Right lobe of liver (tissue), 6 donors: ENCODE measurements around the gene APOL2. TPM values are rescaled to one million over a fixed set of nuclear protein-coding genes. Genes with fewer than 3 reads are reported as not detected.
"Not testable (repeated sequence)": the region's sequence is repeated elsewhere in the genome, so short reads cannot be mapped to it uniquely, and the experiment has no call there.

ENCODE experiments used
- ATAC-seq, 4 donors: fragments of 200-7000 bp; cut with Tn5 transposase; one replicate each; pipeline ENCODE4 v1.9.1; 2020; ENCODE audit warnings: mild to moderate bottlenecking in 4 of 4, moderate library complexity in 4 of 4
- DNase-seq, 3 donors: peaks; one replicate each; pipeline ENCODE4 v3.0.0-alpha.2; 2020
- H3K27ac ChIP-seq, 3 donors: fragments of 200-600 bp; one replicate each; pipeline ENCODE4 v1.8.0; 2022
- H3K27me3 ChIP-seq, 2 donors: fragments of 200-600 bp; one replicate each; pipeline ENCODE4 v1.8.0; 2022
- H3K36me3 ChIP-seq, 4 donors: fragments of 200-600 bp; sonication (generic) in 1 of 4; one replicate each; pipeline versions ENCODE4 v1.5.1 to v1.8.0; 2017 to 2022; ENCODE audit warnings: control low read depth in 1 of 4
- H3K4me1 ChIP-seq, 4 donors: fragments of 200-600 bp; sonication (generic) in 1 of 4; one replicate each; pipeline versions ENCODE4 v1.5.1 to v1.8.0; 2017 to 2022; ENCODE audit warnings: control low read depth in 1 of 4
- H3K4me3 ChIP-seq, 3 donors: fragments of 200-600 bp; one replicate each; pipeline ENCODE4 v1.8.0; 2022
- H3K9me3 ChIP-seq, 4 donors: fragments of 200-600 bp; sonication (generic) in 1 of 4; one replicate each; pipeline versions ENCODE4 v1.5.1 to v1.8.0; 2017 to 2022; ENCODE audit warnings: control low read depth in 1 of 4
- POLR2A ChIP-seq: fragments of 450-650 bp; IDR thresholded peaks from one replicate; pipeline ENCODE4 v1.6.1; 2017; ENCODE audit warnings: antibody characterized with exemption, mild to moderate bottlenecking
- WGBS: methylation state at CpG from one replicate; pipeline ENCODE4 v1.1.6; 2018; ENCODE audit warnings: low coverage, low lambda C conversion rate; ENCODE audit not compliant: insufficient coverage; ENCODE audit errors: missing lambda C conversion rate; 5-methylcytosine and 5-hydroxymethylcytosine counted together
- intact Hi-C, 2 donors: fragments of 100-400 bp; cut with DNase I; formaldehyde crosslinking; loops; one replicate each; pipeline versions ENCODE4 v1.11.2 to v1.14.1; 2022
- total RNA-seq, 6 experiments: library from RNA; depleted of rRNA in 2 of 6; stranded (reverse); fragments of >200 nt in 2 of 6; fragmentation: NEBNext Ultra II Directional in 3 of 6; extraction: Animal tissue kit (Norgen Biotek cat#: 25700) in 3 of 6; gene quantifications; one replicate each; pipeline versions ENCODE4 v1.1.0 to v1.2.4, GENCODE V29; 2016 to 2023
- TF ChIP-seq, protein P1 (sequence below), 4 donors: fragments of 200-600 bp in 3 of 4; fragments of 450-650 bp in 1 of 4; IDR thresholded peaks; one replicate each; pipeline versions ENCODE4 v1.5.1 to v1.8.0; 2016 to 2022; ENCODE audit warnings: antibody characterized with exemption in 4 of 4, mild to moderate bottlenecking in 2 of 4
- donor health status: DM: no; HTN: yes; CAD: no.
- donor health status: DM: no; HTN: no; CAD: no.
- donor health status: DM: no; HTN: no; CAD: no.
- donor health status: DM: no; HTN: yes; CAD: no.
- donor health status: DM: no; HTN: yes; CAD: no.

The APOL2 gene
- total RNA-seq, 6 experiments from 2014 or later: 40.8 to 121 (median 57.5) TPM

DNA sequence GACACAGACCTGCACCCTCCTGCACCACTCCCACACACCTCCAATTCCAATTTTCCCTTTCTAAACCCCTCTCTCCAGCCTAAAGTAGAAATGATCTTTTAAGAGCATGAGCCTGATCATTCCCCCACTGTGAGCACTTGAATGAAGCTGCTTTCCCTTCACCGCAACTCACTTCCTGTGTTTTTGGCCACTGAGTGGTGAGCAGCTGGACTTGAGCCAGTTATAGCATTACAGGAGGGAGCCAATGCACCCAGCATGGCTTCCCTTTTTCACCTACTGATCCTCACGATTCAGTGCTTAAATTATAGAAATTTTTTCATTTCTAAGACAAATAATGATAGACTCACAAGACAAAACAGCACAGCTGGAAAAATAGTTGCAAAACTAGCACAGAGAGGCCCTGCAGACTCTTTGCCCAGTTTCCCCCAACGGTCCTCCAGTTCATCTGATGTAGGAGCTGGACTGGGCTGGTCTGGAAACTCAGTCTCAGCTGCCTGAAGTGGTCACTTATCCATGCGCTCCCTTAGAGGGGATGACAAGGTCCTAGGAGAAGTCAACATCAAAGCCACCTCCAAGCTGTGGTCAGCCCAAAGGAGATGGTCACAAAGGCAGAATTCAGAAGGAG is 28.0 kb downstream of the APOL2 start:
- no peak overlapping the region for H3K4me3 ChIP-seq
- TF ChIP-seq, protein P1, sequence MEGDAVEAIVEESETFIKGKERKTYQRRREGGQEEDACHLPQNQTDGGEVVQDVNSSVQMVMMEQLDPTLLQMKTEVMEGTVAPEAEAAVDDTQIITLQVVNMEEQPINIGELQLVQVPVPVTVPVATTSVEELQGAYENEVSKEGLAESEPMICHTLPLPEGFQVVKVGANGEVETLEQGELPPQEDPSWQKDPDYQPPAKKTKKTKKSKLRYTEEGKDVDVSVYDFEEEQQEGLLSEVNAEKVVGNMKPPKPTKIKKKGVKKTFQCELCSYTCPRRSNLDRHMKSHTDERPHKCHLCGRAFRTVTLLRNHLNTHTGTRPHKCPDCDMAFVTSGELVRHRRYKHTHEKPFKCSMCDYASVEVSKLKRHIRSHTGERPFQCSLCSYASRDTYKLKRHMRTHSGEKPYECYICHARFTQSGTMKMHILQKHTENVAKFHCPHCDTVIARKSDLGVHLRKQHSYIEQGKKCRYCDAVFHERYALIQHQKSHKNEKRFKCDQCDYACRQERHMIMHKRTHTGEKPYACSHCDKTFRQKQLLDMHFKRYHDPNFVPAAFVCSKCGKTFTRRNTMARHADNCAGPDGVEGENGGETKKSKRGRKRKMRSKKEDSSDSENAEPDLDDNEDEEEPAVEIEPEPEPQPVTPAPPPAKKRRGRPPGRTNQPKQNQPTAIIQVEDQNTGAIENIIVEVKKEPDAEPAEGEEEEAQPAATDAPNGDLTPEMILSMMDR (IDR thresholded peaks at IDR 0.05): no peak
- TF ChIP-seq POLR2A: no peak
- peak; percentile 42 to 62 (median 55) for ATAC-seq
- intact Hi-C loops: no loop called here
- 40% methylated on average over 3 of the region's 4 CpGs for WGBS
- DNase-seq: no peak
- peaks cover 0 to 17% (median 2%) of the 10 kb centered on the region in 4 donors for H3K4me1 ChIP-seq
- H3K27me3 ChIP-seq: no peaks in the 10 kb centered on the region
- H3K9me3 ChIP-seq: no peaks in the 10 kb centered on the region
- H3K27ac ChIP-seq: no peak overlapping the region
- H3K36me3 ChIP-seq: no peaks in the 10 kb centered on the region

DNA sequence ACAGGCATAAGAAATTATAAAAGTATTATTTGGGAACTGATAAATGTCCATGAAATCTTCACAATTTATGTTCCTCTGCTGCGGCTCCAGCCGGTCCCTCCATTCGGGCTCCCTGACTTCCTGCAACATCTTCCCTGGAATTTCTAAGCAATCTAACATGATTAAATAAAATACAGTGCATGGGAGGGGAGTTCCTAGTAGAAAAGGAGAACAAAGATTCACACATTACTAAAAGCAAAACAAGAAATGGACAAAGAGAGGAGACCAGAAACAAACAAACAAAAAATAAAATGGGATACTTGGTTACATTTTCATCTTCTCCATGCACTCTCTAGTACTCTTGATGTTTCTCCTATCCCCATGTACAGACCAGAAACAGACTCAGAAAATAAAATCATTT is 29.1 kb downstream of the APOL2 start:
- Histone ChIP-seq H3K4me1 (peaks cover 0 to 17% (median 2%) of the 10 kb centered on the region in 4 donors), H3K4me3 (no peak overlapping the region), H3K36me3 (no peaks in the 10 kb centered on the region), H3K27ac (no peak overlapping the region), H3K9me3 (no peaks in the 10 kb centered on the region), H3K27me3 (no peaks in the 10 kb centered on the region)
- no peak for TF ChIP-seq POLR2A
- TF ChIP-seq, protein P1 (IDR thresholded peaks at IDR 0.05): no peak
- intact Hi-C loops: no loop called here
- 62% methylated on average over 3 of the region's 3 CpGs for WGBS
- DNase-seq (no peak), ATAC-seq (peak in 1 of 4 donors; percentile 8)

DNA sequence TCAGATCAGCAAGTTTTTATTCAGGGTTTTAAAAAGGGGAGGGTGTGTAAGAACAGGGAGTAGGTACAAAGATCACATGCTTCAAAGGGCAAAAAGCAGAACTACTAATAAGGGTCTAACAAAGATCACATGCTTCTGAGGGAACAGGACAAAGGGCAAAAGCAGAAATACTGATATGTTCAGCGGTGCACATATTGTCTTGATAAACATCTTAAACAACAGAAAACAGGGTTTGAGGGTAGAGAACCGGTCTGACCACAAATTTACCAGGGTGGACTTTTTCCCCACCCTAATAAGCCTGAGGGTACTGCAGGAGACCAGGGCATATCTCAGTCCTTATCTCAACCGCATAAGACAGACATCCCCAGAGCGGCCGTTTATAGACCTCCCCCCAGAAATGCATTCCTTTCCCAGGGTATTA is 29.8 kb downstream of the APOL2 start:
- not testable (repeated sequence) for DNase-seq, H3K4me3 ChIP-seq, H3K9me3 ChIP-seq

DNA sequence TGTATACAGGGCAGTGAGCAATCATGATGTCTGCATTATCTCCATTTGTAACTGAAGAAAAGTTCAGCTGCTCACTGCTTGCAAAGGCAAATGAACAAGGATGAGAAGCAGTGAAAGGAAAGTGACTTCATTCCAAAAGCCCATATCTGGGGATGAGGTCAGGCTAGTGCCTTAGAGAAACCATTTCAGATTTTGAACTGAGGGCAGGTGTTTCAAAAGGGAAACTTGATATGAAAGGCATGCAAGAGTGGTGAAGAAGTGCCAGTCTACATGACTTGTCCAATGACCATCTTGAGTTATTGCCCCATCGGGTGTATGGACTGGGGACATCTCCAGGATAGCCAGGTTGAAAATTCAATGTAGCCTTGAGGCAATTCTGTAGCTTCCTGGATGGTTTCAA is 30.4 kb downstream of the APOL2 start:
- TF ChIP-seq, protein P1 (IDR thresholded peaks at IDR 0.05): no peak
- no peak for TF ChIP-seq POLR2A
- no peaks in the 10 kb centered on the region for H3K9me3 ChIP-seq
- H3K4me3 ChIP-seq: no peak overlapping the region
- H3K27ac ChIP-seq: peak overlapping the region in 1 of 3 donors; percentile 6
- no peak for DNase-seq
- no peaks in the 10 kb centered on the region for H3K27me3 ChIP-seq
- H3K4me1 ChIP-seq: peaks cover 0 to 17% (median 2%) of the 10 kb centered on the region in 4 donors
- 89% methylated on average over 1 of the region's 1 CpG for WGBS
- intact Hi-C loops: no loop called here
- H3K36me3 ChIP-seq: no peaks in the 10 kb centered on the region
- peak in 1 of 4 donors; percentile 8 for ATAC-seq

More for the DNA sequence above, 29.8 kb downstream of the APOL2 start:
- H3K27ac ChIP-seq, H3K27me3 ChIP-seq, H3K36me3 ChIP-seq, intact Hi-C loops: not testable (repeated sequence)
- WGBS: 63% methylated on average over 4 of the region's 5 CpGs
- ATAC-seq: peak in 1 of 4 donors; percentile 18
- peaks cover 0 to 17% (median 2%) of the 10 kb centered on the region in 4 donors for H3K4me1 ChIP-seq

DNA sequence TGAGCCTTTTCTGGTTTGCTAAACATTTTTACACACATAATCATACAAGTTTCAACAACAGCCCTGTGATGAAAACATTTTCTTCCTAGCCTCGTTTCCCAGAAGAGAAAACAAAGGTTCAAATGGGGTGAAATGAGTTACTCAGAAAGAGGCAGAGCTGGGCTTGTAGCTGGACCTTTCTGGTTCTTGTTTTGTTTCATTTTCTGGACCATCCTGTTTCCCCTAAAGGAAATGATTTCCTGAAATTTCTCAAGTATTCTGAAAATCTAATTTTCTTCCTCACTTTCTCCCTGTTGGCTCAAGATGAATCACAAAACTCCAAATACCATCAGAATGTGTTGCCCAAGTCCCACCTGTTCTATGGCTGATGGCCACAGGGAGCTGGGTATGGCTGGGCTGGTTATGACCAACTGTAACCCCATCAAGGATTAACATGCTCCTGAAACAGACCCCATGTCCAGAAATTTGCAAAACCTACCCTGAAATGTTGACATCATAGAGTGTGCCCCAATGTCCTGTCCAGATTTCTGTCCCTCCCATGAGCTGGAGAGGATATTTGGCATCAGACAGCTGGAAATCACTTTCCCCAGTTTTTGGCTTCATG is 31.1 kb downstream of the APOL2 start:
- Histone ChIP-seq H3K36me3 (no peaks in the 10 kb centered on the region), H3K27ac (no peak overlapping the region), H3K4me1 (peaks cover 0 to 15% (median 2%) of the 10 kb centered on the region in 4 donors), H3K27me3 (no peaks in the 10 kb centered on the region), H3K4me3 (no peak overlapping the region), H3K9me3 (no peaks in the 10 kb centered on the region)
- WGBS: 8% methylated on average over 1 of the region's 1 CpG
- DNase-seq: no peak
- intact Hi-C loops: no loop called here
- peak in 3 of 4 donors; percentile 10 to 15 (median 12) for ATAC-seq
- no peak for TF ChIP-seq POLR2A
- TF ChIP-seq, protein P1 (IDR thresholded peaks at IDR 0.05): no peak
